ENCODE measurements around the gene COPB2.
A peak's percentile ranks its signal among the peaks of the same experiment; 100 is the strongest.
"Not testable (repeated sequence)": the region's sequence is repeated elsewhere in the genome, so short reads cannot be mapped to it uniquely, and the experiment has no call there.

The COPB2 gene

DNA sequence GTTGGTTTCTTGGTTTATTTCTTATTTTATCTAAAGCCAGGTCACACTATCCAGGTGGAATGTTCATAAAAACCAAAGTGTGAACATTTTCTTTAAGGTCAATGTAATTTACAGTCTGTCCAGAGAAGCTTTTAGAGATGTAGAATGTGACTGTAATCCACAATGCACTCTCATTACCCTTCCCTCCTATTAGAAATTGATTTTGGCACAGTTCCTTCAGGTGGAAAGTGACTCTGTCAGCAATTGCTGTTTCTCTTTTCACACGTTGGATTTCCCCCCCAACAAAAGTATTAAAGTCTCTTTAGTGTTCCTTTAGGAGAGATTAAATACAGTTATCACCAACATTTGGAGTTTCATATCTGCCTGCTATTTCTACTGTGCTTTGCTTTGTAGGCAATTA lies 31.6 kb upstream of the COPB2 start:
- H3K27ac ChIP-seq, result no peak overlapping the region
- H4K20me1 ChIP-seq, result no peaks in the 10 kb centered on the region
- H3K27me3 ChIP-seq, result no peaks in the 10 kb centered on the region
- H3K9me3 ChIP-seq, result peaks cover 8% of the 10 kb centered on the region
- H3K36me3 ChIP-seq, result peaks cover 36% of the 10 kb centered on the region
- H3K4me2 ChIP-seq, result no peak overlapping the region
- H3K9ac ChIP-seq, result no peak overlapping the region
- no peaks in the 10 kb centered on the region for H3K4me1 ChIP-seq
- H3K4me3 ChIP-seq, result no peak overlapping the region
- no peak for TF ChIP-seq Cebpa-rat (IDR thresholded peaks at IDR 0.05)

- TF ChIP-seq Cebpa-rat (IDR thresholded peaks at IDR 0.05), result no peak
- Histone ChIP-seq H3K27me3 (no peaks in the 10 kb centered on the region), H4K20me1 (no peaks in the 10 kb centered on the region), H3K27ac (no peak overlapping the region), H3K9me3 (peaks cover 29% of the 10 kb centered on the region), H3K36me3 (peaks cover 20% of the 10 kb centered on the region), H3K4me3 (no peak overlapping the region), H3K4me1 (no peaks in the 10 kb centered on the region), H3K9ac (no peak overlapping the region), H3K4me2 (no peak overlapping the region)
These were observed 28.7 kb upstream of the COPB2 start for GRCh38 chr3:139418144-139418543.

DNA sequence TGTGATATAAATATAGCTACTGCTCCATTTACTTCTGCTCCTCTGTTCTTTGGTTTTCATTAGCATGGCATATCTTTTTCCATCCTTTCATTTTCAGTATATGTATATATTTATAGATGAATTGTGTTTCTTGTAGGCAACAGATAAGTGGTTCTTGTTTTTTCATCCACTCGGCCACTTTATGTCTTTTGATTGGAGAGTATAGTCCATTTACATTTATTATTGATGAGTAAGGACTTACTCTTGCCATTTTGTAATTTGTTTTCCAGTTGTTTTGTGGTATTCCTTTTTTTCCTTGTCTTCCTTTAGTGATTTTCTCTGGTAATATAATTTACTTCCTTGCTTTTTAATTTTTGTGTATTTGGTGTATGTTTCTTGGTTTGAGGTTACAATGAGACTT lies 26.8 kb upstream of the COPB2 start:
- Histone ChIP-seq H3K4me1 (no peaks in the 10 kb centered on the region), H3K4me2 (no peak overlapping the region), H3K4me3 (no peak overlapping the region), H3K36me3 (peaks cover 6% of the 10 kb centered on the region; the same call in 1 of the 2 replicates), H3K9me3 (peaks cover 41% of the 10 kb centered on the region), H3K27ac (no peak overlapping the region), H3K9ac (no peak overlapping the region), H4K20me1 (no peaks in the 10 kb centered on the region), H3K27me3 (no peaks in the 10 kb centered on the region)
- TF ChIP-seq Cebpa-rat (IDR thresholded peaks at IDR 0.05), result no peak

GRCh38 chr3:139414608-139415224 lies 25.3 kb upstream of the COPB2 start:
- Histone ChIP-seq H3K4me3 (no peak overlapping the region), H3K4me1 (no peaks in the 10 kb centered on the region), H3K9me3 (peaks cover 43% of the 10 kb centered on the region), H4K20me1 (no peaks in the 10 kb centered on the region), H3K9ac (no peak overlapping the region), H3K27me3 (no peaks in the 10 kb centered on the region), H3K36me3 (0 out of 2 replicates have a peak, but pooled peaks cover 4% of the 10 kb centered on the region), H3K4me2 (no peak overlapping the region), H3K27ac (no peak overlapping the region)
- no peak for TF ChIP-seq Cebpa-rat (IDR thresholded peaks at IDR 0.05)

- not testable (repeated sequence) for H3K27me3 ChIP-seq, H3K27ac ChIP-seq, H3K4me2 ChIP-seq, H3K4me1 ChIP-seq, H3K9ac ChIP-seq, H3K36me3 ChIP-seq, H4K20me1 ChIP-seq, H3K4me3 ChIP-seq
- H3K9me3 ChIP-seq, result peaks cover 47% of the 10 kb centered on the region
These were observed 23.4 kb upstream of the COPB2 start for GRCh38 chr3:139412891-139413290.

DNA sequence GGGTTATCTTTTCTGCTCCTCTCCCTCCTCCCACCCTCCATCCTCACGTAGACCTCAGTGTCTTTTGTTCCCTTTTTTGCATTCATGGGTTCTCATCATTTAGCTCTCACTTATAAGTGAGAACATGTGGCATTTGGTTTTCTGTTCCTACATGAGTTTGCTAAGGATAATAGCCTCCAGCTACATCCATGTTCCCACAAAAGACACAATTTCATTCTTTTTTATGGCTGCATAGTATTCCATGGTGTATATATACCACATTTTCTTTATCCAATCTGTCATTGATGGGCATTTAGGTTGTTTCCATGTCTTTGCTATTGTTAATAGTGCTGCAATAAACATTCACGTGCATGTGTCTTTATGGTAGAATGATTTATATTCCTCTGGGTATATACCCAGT lies 11.7 kb upstream of the COPB2 start:
- not testable (repeated sequence) for H3K4me1 ChIP-seq, H4K20me1 ChIP-seq, H3K4me2 ChIP-seq, H3K27ac ChIP-seq, H3K27me3 ChIP-seq, H3K4me3 ChIP-seq, H3K9ac ChIP-seq
- peaks cover 12% of the 10 kb centered on the region for H3K36me3 ChIP-seq
- peaks cover 56% of the 10 kb centered on the region for H3K9me3 ChIP-seq

DNA sequence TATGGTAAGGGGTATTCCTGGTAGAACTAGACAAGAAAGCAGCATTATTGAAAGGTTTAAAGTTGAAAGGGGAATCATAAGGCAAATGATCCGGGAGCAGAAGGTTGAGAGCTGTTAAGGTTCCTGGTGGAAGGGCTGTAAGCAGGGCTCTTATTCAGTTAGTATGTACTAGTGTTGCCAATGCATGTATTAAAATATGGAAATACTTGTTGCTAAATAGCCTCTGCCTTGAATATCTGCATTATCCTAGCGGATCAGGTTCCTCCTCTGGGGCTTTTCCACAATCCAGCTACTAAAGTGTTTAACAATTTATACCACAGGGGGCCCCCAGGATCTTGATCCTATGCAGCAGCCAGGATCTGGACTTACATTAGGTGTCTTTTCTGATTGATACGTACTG lies 7.3 kb upstream of the COPB2 start:
- Histone ChIP-seq H3K36me3 (no peaks in the 10 kb centered on the region), H3K4me3 (no peak overlapping the region), H3K27ac (no peak overlapping the region), H3K4me1 (peaks cover 11% of the 10 kb centered on the region), H4K20me1 (no peaks in the 10 kb centered on the region), H3K9me3 (peaks cover 11% of the 10 kb centered on the region), H3K4me2 (no peak overlapping the region), H3K27me3 (no peaks in the 10 kb centered on the region), H3K9ac (no peak overlapping the region)
- no peak for TF ChIP-seq Cebpa-rat (IDR thresholded peaks at IDR 0.05)

- Histone ChIP-seq H3K4me1 (peaks cover 22% of the 10 kb centered on the region), H3K4me2 (peak overlapping the region; percentile 41), H3K4me3 (no peak overlapping the region), H4K20me1 (peaks cover 2% of the 10 kb centered on the region; the same call in 1 of the 2 replicates), H3K9ac (no peak overlapping the region), H3K27me3 (no peaks in the 10 kb centered on the region), H3K36me3 (no peaks in the 10 kb centered on the region), H3K9me3 (no peaks in the 10 kb centered on the region), H3K27ac (no peak overlapping the region)
- no peak for TF ChIP-seq Cebpa-rat (IDR thresholded peaks at IDR 0.05)
These were observed 4.7 kb upstream of the COPB2 start for GRCh38 chr3:139394116-139394515.

- peak overlapping the region; percentile 91 for H3K4me3 ChIP-seq
- no peaks in the 10 kb centered on the region for H3K27me3 ChIP-seq
- peak overlapping the region; percentile 93 for H3K27ac ChIP-seq
- peak overlapping the region; percentile 88 for H3K4me2 ChIP-seq
- H3K9me3 ChIP-seq, result no peaks in the 10 kb centered on the region
- no peak for TF ChIP-seq Cebpa-rat (IDR thresholded peaks at IDR 0.05)
- peaks cover 13% of the 10 kb centered on the region; the same call in 1 of the 2 replicates for H3K36me3 ChIP-seq
- peaks cover 53% of the 10 kb centered on the region for H4K20me1 ChIP-seq
- H3K4me1 ChIP-seq, result peaks cover 36% of the 10 kb centered on the region
- H3K9ac ChIP-seq, result peak overlapping the region; percentile 98
These were observed 461 bp downstream of the COPB2 start for GRCh38 chr3:139388821-139389551.

DNA sequence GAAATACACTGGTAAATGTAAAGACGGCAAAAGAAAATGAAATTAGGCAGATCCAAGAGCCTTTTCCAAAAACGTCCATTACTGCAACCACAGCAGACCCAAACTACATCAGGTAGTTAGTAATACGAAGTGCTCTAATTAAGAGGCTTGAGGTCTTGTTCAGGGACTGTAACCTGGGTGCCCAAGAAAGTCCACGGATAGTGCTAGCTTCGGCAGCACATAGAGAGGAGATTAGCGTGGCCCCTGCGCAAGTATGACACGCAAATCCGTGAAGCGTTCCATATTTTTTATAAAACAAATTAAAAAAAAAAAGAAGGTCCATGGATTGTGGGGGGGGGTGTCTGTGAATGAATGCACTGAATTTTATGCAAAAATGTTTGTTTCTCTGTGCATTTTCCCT lies 1.4 kb downstream of the COPB2 start:
- Histone ChIP-seq H3K9ac (no peak overlapping the region), H3K4me3 (no peak overlapping the region), H3K9me3 (no peaks in the 10 kb centered on the region), H3K27me3 (no peaks in the 10 kb centered on the region), H3K27ac (no peak overlapping the region), H3K36me3 (peaks cover 15% of the 10 kb centered on the region), H3K4me1 (peaks cover 31% of the 10 kb centered on the region), H3K4me2 (peak overlapping the region; percentile 88), H4K20me1 (peaks cover 62% of the 10 kb centered on the region)
- no peak for TF ChIP-seq Cebpa-rat (IDR thresholded peaks at IDR 0.05)

DNA sequence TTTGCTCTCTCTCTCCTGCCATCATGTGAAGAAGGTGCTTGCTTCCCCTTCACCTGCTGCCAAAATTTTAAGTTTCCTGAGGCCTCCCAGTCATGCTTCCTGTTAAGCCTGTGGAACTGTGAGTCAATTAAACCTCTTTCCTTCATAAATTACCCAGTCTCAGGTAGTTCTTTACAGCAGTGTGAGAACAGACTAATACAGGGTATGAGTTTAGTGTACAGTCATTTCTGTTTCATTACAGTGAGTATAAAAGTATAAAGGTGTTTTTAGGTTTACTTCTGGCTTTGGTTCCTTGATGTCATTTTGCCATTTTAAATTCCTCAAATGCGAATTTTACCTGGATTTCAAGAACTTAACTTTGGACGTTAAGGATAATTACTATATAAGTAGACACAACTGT lies 7.2 kb downstream of the COPB2 start:
- not testable (repeated sequence) for H3K27me3 ChIP-seq, H3K27ac ChIP-seq, H3K9me3 ChIP-seq, H3K4me1 ChIP-seq, H3K9ac ChIP-seq, H3K4me2 ChIP-seq, H3K4me3 ChIP-seq
- Histone ChIP-seq H4K20me1 (peaks cover 100% of the 10 kb centered on the region), H3K36me3 (peaks cover 67% of the 10 kb centered on the region)

Data from BLaER1 (cell line).